H9 (cell line): ENCODE results near the gene ZBTB16. TPM values are rescaled to one million over a fixed set of nuclear protein-coding genes. Genes with fewer than 3 reads are reported as not detected.

ENCODE experiments used
- DNase-seq: peaks from one replicate; pipeline ENCODE4 v3.0.0-alpha.2; 2017
- H2AFZ ChIP-seq: one replicate; pipeline ENCODE4 v1.6.1; 2013; ENCODE audit warnings: mild to moderate bottlenecking, low read length, control low read depth, moderate library complexity
- H2AK5ac ChIP-seq: 2 replicates; pipeline ENCODE4 v1.6.1; 2013; ENCODE audit warnings: low read length, control low read depth, mixed read lengths; ENCODE audit not compliant: insufficient read length
- H2BK120ac ChIP-seq: one replicate; pipeline ENCODE4 v1.6.1; 2013; ENCODE audit warnings: low read depth, mild to moderate bottlenecking, low read length, control low read depth, inconsistent platforms; ENCODE audit not compliant: poor library complexity, severe bottlenecking
- H2BK12ac ChIP-seq: 2 replicates; pipeline ENCODE4 v1.6.1; 2013; ENCODE audit warnings: low read length, control low read depth, mixed read lengths, low read depth; ENCODE audit not compliant: insufficient read length
- H2BK15ac ChIP-seq: 2 replicates; pipeline ENCODE4 v1.6.1; 2013; ENCODE audit warnings: low read depth, low read length, control low read depth
- H2BK20ac ChIP-seq: one replicate; pipeline ENCODE4 v1.6.1; 2013; ENCODE audit warnings: low read depth, mild to moderate bottlenecking, low read length, control low read depth, inconsistent platforms; ENCODE audit not compliant: poor library complexity, severe bottlenecking
- H2BK5ac ChIP-seq: 2 replicates; pipeline ENCODE4 v1.6.1; 2013; ENCODE audit warnings: low read length, control low read depth, mixed read lengths; ENCODE audit not compliant: insufficient read length
- H3K14ac ChIP-seq: 2 replicates; pipeline ENCODE4 v1.6.1; 2013; ENCODE audit warnings: low read length, control low read depth; ENCODE audit not compliant: insufficient read depth
- H3K18ac ChIP-seq: 2 replicates; pipeline ENCODE4 v1.6.1; 2013; ENCODE audit warnings: low read depth, mild to moderate bottlenecking, mixed read lengths, low read length, control low read depth; ENCODE audit not compliant: insufficient read length
- H3K23ac ChIP-seq: 2 replicates; pipeline ENCODE4 v1.6.1; 2013; ENCODE audit warnings: low read length, control low read depth, mixed read lengths, low read depth; ENCODE audit not compliant: insufficient read length
- H3K23me2 ChIP-seq: 2 replicates; pipeline ENCODE4 v1.6.1; 2013; ENCODE audit warnings: low read depth, mild to moderate bottlenecking, mixed read lengths, low read length, control low read depth; ENCODE audit not compliant: insufficient read length, poor library complexity, severe bottlenecking
- H3K27ac ChIP-seq: 2 replicates; pipeline ENCODE4 v1.5.1; 2013; ENCODE audit warnings: low read length, control low read depth, mixed read lengths, low read depth; ENCODE audit not compliant: insufficient read length
- H3K27me3 ChIP-seq: 2 replicates; pipeline ENCODE4 v1.6.1; 2013; ENCODE audit warnings: low read length, control low read depth, inconsistent platforms; ENCODE audit not compliant: insufficient read depth
- H3K4ac ChIP-seq: 2 replicates; pipeline ENCODE4 v1.6.1; 2013; ENCODE audit warnings: low read depth, mild to moderate bottlenecking, control low read depth, inconsistent platforms, low read length, moderate library complexity
- H3K4me1 ChIP-seq: 2 replicates; pipeline ENCODE4 v1.6.1; 2013; ENCODE audit warnings: low read length, control low read depth, inconsistent platforms; ENCODE audit not compliant: insufficient read depth
- H3K4me2 ChIP-seq: 2 replicates; pipeline ENCODE4 v1.6.1; 2013; ENCODE audit warnings: low read length, control low read depth, mixed read lengths; ENCODE audit not compliant: insufficient read length, insufficient read depth
- H3K56ac ChIP-seq: 2 replicates; pipeline ENCODE4 v1.6.1; 2013; ENCODE audit warnings: low read depth, mild to moderate bottlenecking, mixed read lengths, low read length, control low read depth; ENCODE audit not compliant: insufficient read length
- H3K79me1 ChIP-seq: 2 replicates; pipeline ENCODE4 v1.6.1; 2013; ENCODE audit warnings: low read depth, mild to moderate bottlenecking, moderate library complexity, low read length, control low read depth, inconsistent platforms; ENCODE audit not compliant: insufficient read depth, poor library complexity, severe bottlenecking
- H3K79me2 ChIP-seq: 2 replicates; pipeline ENCODE4 v1.6.1; 2013; ENCODE audit warnings: low read length, control low read depth, inconsistent platforms; ENCODE audit not compliant: insufficient read depth
- H3K9ac ChIP-seq: 2 replicates; pipeline ENCODE4 v1.6.1; 2013; ENCODE audit warnings: low read length, control low read depth, mixed read lengths; ENCODE audit not compliant: insufficient read length; ENCODE audit errors: extremely low read depth
- H3K9me3 ChIP-seq: one replicate; pipeline ENCODE4 v1.6.1; 2013; ENCODE audit warnings: low read depth, low read length, inconsistent platforms; ENCODE audit not compliant: control insufficient read depth
- H3T11ph ChIP-seq: one replicate; pipeline ENCODE4 v1.6.1; 2013; ENCODE audit warnings: mild to moderate bottlenecking, low read length, control low read depth, inconsistent platforms
- H4K20me1 ChIP-seq: one replicate; pipeline ENCODE4 v1.6.1; 2013; ENCODE audit not compliant: control insufficient read depth, insufficient read length, insufficient read depth
- H4K5ac ChIP-seq: 2 replicates; pipeline ENCODE4 v1.6.1; 2013; ENCODE audit warnings: low read depth, mild to moderate bottlenecking, mixed read lengths, low read length, control low read depth; ENCODE audit not compliant: insufficient read length
- H4K8ac ChIP-seq: replicated peaks from 2 replicates; pipeline ENCODE4 v1.6.1; 2013; ENCODE audit warnings: low read length, control low read depth, mixed read lengths, low read depth; ENCODE audit not compliant: insufficient read length
- H4K91ac ChIP-seq: 2 replicates; pipeline ENCODE4 v1.6.1; 2013; ENCODE audit warnings: low read depth, mild to moderate bottlenecking, moderate library complexity, mixed read lengths, low read length, control low read depth; ENCODE audit not compliant: insufficient read length
- H3K27ac Mint-ChIP-seq, 3 experiments: 2 replicates in 2 of 3; 3 replicates in 1 of 3; pipeline ENCODE4 v1.8.0; 2020 to 2021; ENCODE audit warnings: mixed read lengths in 3 of 3, mild to moderate bottlenecking in 1 of 3, moderate library complexity in 1 of 3
- H3K27me3 Mint-ChIP-seq: 2 replicates; pipeline ENCODE4 v1.8.0; 2021; ENCODE audit warnings: low read depth, mild to moderate bottlenecking, moderate library complexity, mixed read lengths
- H3K36me3 Mint-ChIP-seq, 3 experiments: 2 replicates in 2 of 3; 3 replicates in 1 of 3; pipeline ENCODE4 v1.8.0; 2020 to 2021; ENCODE audit warnings: low read depth in 3 of 3, mixed read lengths in 3 of 3; ENCODE audit not compliant: insufficient read depth in 1 of 3
- H3K4me1 Mint-ChIP-seq, 2 experiments: 2 replicates each; pipeline ENCODE4 v1.8.0; 2020; ENCODE audit warnings: mixed read lengths in 2 of 2
- H3K4me3 Mint-ChIP-seq, 2 experiments: 2 replicates in 1 of 2; 3 replicates in 1 of 2; pipeline ENCODE4 v1.8.0; 2020 to 2021; ENCODE audit warnings: mild to moderate bottlenecking in 2 of 2, mixed read lengths in 2 of 2, moderate library complexity in 1 of 2
- H3K9me3 Mint-ChIP-seq, 2 experiments: 2 replicates in 1 of 2; 3 replicates in 1 of 2; pipeline ENCODE4 v1.8.0; 2020; ENCODE audit warnings: mild to moderate bottlenecking in 2 of 2, mixed read lengths in 2 of 2, moderate library complexity in 1 of 2
- CTCF ChIP-seq: fragments of 200-600 bp; sonication (generic); conservative IDR thresholded peaks from 3 replicates; pipeline ENCODE4 v1.8.0; 2021; ENCODE audit warnings: antibody characterized with exemption, mild to moderate bottlenecking
- WGBS: extraction: QIAGEN DNeasy Blood & Tissue Kit; methylation state at CpG from one replicate; pipeline ENCODE4 v1.1.7; 2013; ENCODE audit warnings: missing lambda C conversion rate, low lambda C conversion rate, mixed read lengths; ENCODE audit not compliant: insufficient read length; ENCODE audit errors: extremely low coverage; 5-methylcytosine and 5-hydroxymethylcytosine counted together
- total RNA-seq: library from RNA; stranded (reverse); gene quantifications from 2 replicates; pipeline ENCODE4 v1.2.1, GENCODE V29; 2021

ZBTB16 gene
- total RNA-seq, 1 experiment from 2014 or later: not detected

DNA sequence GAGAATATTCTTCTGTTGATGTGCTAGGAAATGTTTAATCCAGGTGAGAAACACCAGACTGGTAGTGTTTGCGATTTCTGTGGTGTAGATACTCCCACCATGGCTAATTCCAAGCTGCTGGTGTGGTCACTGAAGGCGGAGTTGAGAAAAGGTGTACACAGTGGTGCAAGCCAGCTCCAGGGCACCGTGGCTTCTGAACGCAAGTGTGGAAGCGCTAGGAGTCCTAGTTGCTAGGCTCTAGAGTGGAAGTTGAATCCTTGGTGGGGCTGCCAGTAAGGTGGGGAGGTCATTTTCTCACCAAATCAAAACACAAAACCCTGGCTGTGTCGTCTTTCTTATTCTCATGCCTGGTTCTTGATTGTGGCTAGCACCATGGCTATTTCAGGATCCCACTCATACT lies 61.6 kb downstream of the ZBTB16 start:
- H3T11ph ChIP-seq: no peak overlapping the region
- H3K18ac ChIP-seq: no peak overlapping the region

More for the DNA sequence above, 61.6 kb downstream of the ZBTB16 start:
- H2AK5ac ChIP-seq: no peak overlapping the region
- no peaks in the 10 kb centered on the region for H3K27me3 ChIP-seq
- H2BK20ac ChIP-seq: no peak overlapping the region
- no peak overlapping the region for H3K4me2 ChIP-seq
- H3K23ac ChIP-seq: no peak overlapping the region
- H3K79me1 ChIP-seq: no peaks in the 10 kb centered on the region
- H4K20me1 ChIP-seq: no peaks in the 10 kb centered on the region
- H4K5ac ChIP-seq: no peak overlapping the region
- DNase-seq: no peak
- H2BK12ac ChIP-seq: no peak overlapping the region
- Mint-ChIP-seq H3K4me3 (no peak overlapping the region), H3K27ac (no peak overlapping the region), H3K9me3 (no peaks in the 10 kb centered on the region; a peak in 1 of 5 replicates), H3K4me1 (no peaks in the 10 kb centered on the region), H3K36me3 (no peaks in the 10 kb centered on the region), H3K27me3 (peaks cover 32% of the 10 kb centered on the region)
- H3K4ac ChIP-seq: no peak overlapping the region
- H3K23me2 ChIP-seq: no peaks in the 10 kb centered on the region
- no peak overlapping the region for H4K91ac ChIP-seq
- H2BK15ac ChIP-seq: no peak overlapping the region
- H3K56ac ChIP-seq: no peak overlapping the region
- no peak overlapping the region for H2BK120ac ChIP-seq
- no peak overlapping the region for H2BK5ac ChIP-seq
- H2AFZ ChIP-seq: no peak overlapping the region
- no peak overlapping the region for H3K9ac ChIP-seq
- no peak overlapping the region for H3K14ac ChIP-seq
- no peaks in the 10 kb centered on the region for H3K4me1 ChIP-seq
- no peak overlapping the region for H4K8ac ChIP-seq
- H3K9me3 ChIP-seq: no peaks in the 10 kb centered on the region
- no peak overlapping the region for H3K27ac ChIP-seq
- no peak for TF ChIP-seq CTCF
- H3K79me2 ChIP-seq: no peaks in the 10 kb centered on the region
- no CpG with 5 or more reads among the region's 6 CpGs for whole genome bisulfite sequencing
